Measurements from ENCODE around the gene ATP2C2. TPM values are rescaled to one million over a fixed set of nuclear protein-coding genes. Genes with fewer than 3 reads are reported as not detected.

Gene ATP2C2
- total RNA-seq, 1 donor from 2014 or later, result not detected

DNA sequence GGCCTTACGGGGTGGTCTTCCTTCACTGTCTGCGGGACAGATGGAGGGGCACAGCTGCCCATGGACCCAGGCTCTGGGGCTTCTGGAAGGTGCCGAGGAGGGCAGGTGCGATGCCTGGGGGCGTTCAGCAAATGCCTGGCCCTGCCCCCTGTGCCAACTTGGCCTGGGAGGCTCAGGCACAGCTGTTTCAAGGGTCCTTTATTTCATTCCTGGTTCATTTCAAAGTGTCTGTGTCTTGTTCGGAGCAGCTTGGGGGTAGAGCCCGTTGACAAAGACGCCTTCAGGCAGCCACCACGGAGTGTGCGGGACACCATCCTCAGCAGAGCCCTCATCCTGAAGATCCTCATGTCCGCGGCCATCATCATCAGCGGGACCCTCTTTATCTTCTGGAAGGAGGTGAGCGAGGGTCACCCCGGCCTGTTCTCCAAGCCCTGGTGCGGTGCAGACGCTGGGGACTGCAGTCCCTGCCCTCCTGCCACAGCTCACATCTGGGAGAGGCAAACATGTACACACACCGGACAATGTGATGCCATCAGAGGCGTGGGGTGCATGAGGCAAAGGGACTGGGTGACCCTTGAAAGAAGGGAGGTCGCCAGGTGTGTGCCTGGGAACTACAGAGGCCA, 92.2 kb downstream of the ATP2C2 start:
- peak; percentile 47 for DNase-seq (ENCODE audit: low spot score)
- intact Hi-C loops (cut with DNase I), result no loop called here

DNA sequence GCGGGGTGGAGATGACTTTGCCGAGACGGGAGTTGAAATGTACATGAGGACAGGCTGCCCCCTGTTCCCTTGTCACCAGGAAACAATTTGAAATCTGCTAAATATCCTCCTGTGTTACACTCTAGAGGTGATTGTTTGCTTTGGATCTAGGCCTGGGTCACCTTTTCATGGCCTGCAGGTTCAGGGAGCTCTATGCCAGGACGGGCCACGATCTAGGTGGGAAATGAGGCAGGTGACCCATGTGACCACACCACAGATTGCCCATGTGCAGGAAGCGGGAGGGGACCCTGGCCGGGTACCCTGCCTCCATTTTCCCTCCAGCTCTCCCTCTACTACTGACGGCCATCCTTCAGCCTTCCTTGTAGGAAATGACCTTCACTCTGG, 92.7 kb downstream of the ATP2C2 start:
- DNase-seq (ENCODE audit: low spot score), result peak; percentile 9
- intact Hi-C loops (cut with DNase I), result no loop called here

DNA sequence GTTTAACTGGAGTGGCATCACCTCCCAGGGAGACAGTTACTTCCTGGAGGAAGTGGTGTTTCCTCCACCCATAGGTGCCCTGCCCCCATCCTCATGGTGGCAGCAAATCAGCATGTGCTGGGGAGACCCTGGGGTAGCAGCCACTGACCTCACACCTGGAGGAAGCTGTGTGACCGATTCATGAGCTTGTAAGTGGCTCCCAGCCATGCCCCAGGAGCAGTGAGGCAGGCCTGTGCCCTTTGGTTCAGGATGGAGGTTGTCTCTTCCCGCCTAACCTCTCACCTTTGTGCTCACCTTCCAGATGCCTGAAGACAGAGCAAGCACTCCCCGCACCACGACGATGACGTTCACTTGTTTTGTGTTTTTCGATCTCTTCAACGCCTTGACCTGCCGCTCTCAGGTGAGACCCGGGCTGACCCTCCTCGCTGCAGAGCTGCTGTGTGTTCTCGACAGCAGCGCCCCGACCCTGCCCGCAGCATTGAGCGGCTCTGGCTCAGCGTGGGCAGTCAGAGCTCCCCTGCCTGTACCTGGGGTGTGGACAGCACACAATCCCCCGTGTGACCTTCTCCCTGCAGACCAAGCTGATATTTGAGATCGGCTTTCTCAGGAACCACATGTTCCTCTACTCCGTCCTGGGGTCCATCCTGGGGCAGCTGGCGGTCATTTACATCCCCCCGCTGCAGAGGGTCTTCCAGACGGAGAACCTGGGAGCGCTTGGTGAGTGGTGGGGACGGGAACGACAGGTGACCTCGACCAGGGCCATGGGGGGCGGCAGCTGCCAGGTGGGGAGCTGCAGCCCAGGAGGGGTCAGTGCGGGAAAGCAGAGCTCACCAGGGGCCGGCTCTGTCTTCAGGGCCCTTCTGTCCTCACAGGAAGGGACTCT, 93.3 kb downstream of the ATP2C2 start:
- peak; percentile 59 for DNase-seq (ENCODE audit: low spot score)
- intact Hi-C loops (cut with DNase I), result no loop called here

DNA sequence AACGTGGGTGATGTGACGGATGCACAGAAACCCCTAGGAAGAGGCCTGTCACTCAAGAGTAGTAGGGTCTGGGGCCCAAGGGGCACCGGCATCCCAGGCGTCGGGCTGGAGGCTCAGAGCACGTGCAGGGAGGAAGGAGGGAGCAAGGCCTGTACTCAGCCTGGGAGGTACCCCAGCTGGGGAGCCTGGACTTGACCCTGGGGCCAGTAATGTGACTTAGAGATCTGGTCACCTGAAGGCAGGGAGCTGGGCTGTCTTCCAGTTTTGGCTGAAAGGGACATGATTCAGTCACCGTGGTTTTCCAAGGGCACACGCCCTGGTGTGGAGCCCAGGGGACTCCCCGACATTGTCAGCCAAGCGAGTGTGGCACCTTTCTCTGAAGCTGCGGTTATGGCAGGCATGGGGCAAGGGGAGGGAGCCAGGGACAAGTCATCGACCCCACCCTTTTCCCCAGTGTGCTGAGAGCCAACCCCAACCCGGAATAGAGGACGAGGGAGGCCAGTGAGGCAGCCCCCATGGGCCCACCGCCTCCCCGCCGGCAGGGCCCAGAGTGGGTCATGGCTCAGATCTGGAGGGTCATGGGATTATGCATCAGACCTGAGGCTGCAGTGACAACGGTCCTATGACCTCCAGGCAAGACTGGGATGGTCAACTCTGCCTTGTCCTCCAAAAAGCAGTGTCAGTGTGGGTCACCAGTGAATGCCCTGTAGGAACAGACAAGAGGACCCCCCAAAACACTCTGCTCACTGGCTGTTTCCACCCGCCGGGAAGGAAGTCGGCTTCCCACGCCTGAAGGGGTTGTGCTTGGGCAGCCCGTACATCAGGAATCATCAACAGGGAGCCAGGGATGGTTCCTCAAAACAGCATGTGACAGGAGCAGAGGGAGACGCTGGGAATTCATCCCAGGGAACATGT, 94.2 kb downstream of the ATP2C2 start:
- intact Hi-C loops (cut with DNase I), result no loop called here
- DNase-seq (ENCODE audit: low spot score), result peak; percentile 36

DNA sequence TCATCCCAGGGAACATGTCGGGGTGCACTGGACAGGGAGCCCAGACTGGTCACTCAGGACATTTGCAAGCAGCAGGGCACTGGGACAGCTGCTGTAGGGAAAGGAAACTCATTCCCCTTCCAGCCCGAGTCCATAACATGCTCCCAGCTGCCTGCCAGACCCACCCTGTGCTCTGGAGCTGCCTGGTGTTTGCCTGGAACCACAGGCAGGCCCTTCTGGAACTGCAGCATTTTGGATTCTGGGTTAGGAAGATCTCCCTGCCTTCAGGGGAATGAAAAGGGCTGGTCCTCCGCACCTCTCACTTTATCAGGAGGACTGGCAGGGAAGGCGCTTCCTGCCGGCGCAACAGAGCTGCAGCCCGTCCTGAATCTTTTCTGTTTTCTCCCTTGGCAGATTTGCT, 94.9 kb downstream of the ATP2C2 start:
- peak; percentile 47 for DNase-seq (ENCODE audit: low spot score)

DNA sequence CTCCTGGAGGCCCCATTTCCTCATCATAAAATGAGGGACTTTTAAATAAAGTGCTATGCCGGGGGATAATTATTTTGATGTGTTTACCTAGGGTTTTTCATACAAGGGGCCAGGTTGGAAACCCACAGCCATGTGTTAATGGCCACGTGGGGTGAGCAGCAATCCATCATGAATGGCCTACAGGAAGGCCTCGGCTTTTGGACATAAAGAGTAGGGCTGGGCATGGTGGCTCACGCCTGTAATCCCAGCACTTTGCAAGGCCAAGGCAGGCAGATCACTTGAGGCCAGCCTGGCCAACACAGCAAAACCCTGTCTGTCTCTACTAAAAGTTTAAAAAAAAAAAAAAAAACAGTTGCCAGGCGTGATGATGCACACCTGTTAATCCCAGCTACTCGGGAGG, 95.8 kb downstream of the ATP2C2 start:
- intact Hi-C loops (cut with DNase I), result no loop called here
- DNase-seq (ENCODE audit: low spot score), result no peak

More for the DNA sequence above, 94.9 kb downstream of the ATP2C2 start:
- intact Hi-C loops (cut with DNase I), result no loop called here

DNA sequence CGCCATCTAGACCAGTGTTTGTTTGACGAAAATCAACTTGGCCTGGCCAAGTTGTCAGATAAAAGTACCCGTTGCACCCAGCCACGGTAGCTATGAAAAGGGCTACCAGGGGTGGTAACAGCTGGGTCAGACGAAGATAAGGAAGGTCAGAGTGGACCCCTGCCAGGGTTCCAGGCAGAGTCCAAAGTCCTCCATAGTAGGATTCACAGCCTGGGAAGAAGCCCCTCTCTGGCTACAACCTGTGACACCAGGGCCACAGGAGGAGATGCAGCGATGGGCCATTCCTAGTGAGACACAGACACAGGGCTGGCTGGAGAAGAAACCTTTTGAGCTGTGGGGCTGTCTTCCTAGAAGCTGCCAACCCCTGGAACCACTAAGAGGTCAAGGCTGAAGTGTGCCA, 96.8 kb downstream of the ATP2C2 start:
- peak; percentile 33 for DNase-seq (ENCODE audit: low spot score)
- intact Hi-C loops (cut with DNase I), result no loop called here

DNA sequence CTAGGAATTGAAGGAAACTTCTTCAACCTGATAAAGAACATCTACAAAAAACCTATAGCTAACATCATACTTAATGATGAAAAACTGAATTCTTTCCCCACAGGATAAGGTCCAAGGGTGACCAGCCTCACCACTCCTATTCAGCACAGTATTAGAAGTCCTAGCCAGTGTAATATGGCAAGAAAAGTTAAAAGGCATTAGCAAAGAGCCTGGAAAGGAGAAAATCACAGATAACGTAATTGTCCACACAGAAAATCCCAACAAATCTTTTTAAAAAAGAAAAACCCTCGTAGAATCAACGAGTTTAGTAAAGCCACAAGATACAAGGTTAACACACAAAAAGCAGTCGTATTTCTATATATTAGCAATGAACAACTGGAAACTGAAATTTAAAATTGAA, 98.4 kb downstream of the ATP2C2 start:
- intact Hi-C loops (cut with DNase I), result no loop called here

DNA sequence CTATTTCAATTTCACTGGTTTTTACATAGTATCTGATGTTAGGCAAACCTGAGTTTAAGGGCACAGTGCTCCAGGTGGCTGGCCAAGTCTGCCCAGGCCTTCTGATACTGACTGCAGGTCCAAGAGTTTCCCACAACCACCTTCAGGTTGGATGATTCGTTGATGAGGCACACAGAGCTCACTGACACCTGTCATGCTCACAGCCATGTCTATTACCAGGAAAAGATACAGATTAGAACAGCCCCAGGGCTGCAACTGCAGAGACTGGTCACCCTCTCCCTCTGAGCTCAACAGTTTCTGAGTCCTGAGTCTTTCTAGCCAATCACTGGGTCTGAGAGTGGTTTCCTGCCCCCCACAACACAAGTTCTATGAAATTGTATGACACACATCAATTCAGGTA, 98.9 kb downstream of the ATP2C2 start:
- intact Hi-C loops (cut with DNase I), result no loop called here
- DNase-seq (ENCODE audit: low spot score), result peak; percentile 17

More for the DNA sequence above, 98.4 kb downstream of the ATP2C2 start:
- DNase-seq (ENCODE audit: low spot score), result no peak

DNA sequence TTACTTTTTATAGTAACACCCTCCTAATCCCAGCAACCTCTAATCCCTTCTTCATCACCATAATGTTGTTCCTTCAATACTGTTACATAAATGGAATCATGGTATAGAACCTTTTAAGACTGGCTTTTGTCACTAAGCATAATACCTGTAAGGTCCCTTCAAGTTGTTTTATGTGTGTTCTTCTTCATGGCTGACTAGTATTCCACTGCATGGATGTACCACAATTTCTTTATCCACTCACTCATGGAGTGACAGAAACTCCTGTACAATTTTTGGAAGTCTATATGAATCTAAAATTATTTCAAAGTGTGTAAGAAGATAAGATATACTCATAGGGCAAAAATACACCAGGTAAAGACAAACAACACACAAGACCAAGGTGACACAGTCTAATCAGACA, 99.4 kb downstream of the ATP2C2 start:
- intact Hi-C loops (cut with DNase I), result no loop called here
- DNase-seq (ENCODE audit: low spot score), result no peak

DNA sequence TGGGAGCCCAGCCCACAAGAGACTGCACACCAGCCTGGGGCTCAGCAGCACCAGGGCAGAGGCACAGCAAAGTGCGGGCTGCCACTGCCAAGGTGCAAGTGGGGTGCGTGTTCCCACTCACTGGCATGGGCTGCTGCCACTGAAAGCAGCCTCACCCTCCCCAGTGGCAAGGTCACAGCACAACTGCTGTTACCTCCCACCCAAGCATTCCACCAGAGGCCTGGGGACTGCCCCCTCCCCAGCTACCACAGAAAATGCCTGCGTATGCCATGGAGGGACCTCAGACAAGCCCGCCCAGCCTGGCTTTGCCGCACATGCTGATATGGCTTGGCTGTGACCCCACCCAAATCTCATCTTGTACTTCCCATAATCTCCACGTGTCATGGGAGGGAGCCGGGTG, 103.0 kb downstream of the ATP2C2 start:
- intact Hi-C loops (cut with DNase I), result no loop called here
- no peak for DNase-seq (ENCODE audit: low spot score)

DNA sequence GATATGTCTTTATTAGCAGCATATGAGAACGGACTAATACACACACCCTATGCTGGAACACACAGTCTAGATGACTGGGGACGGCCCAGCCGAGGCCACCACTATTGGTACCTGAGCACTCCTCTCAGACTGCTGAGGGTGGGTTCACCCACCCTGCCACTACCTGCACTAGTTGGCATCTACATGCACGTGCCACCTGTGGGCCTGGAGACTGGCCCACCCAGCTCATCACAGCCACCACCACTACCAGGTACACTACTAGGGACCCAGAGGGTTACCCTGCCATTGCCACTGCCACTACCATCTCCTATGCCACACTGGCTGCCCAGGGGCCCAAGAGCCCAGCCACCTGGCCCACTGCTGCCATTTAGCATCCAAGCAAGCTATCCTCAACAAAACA, 103.6 kb downstream of the ATP2C2 start:
- DNase-seq (ENCODE audit: low spot score), result no peak
- intact Hi-C loops (cut with DNase I), result no loop called here

DNA sequence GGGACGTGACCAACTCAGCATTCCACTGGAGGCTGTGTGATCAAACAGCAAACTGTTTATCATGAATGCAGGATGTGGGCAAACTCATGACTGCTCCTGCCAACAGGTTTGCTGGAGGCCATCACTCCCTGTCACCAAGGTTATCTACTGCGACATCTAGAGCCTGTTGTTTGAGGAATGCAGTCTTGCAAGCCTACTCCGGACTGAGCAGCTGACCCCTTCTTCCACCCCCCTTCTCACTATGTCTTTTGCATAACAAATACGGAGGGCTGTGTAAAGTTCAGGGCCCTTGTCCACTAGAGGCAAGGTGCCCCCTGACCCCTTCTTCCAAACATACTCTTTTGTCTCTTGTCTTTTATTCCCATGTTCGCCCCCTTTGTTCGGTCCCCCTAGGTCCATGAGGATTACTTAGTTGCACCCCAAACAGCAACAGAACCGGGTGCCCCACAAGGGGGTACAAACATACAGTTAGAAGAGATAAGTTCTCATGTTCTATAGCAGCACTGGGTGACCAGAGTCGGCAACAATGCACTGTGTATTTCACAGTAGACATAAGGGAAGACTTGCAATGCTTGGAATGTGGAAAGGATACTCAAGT, 107.4 kb downstream of the ATP2C2 start:
- intact Hi-C loops (cut with DNase I), result no loop called here
- no peak for DNase-seq (ENCODE audit: low spot score)

DNA sequence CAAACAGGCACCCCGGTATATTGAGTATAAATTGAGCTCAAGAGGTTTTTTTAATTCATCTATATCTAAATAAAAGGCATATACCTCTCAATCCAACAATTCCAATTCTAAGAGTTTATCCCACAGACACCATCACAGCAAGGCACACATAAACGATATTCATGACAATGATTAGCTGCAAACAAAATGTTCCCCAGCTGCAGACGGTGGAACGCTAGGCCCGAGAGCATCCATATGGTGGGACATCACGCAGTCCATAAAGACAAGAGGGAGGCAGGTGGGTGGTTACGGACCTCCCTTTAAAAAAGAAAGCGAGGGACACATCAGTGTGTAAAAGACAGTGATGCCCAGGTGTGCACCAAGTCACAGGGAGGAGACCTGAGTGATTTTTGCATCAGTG, 108.1 kb downstream of the ATP2C2 start:
- DNase-seq (ENCODE audit: low spot score), result no peak
- intact Hi-C loops (cut with DNase I), result no loop called here

DNA sequence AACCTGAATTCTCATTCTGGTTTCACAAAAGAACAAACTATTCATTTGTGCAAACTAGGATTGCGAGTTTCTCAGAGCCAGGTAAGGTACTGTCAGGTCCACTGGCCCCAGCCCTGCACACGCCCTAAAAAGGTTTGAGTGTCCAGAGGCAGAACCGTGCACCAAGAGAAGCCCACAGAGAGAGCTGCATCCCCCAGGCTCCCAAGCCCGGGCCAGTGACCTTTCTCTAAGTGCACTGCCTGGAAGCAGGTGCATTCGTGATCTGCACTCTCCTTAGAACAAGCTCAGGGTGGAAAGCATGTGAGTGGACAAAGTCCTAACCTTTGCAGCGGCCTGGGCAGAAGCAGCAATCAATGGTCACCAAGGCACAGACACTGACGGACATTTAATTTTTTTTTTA, 109.3 kb downstream of the ATP2C2 start:
- no peak for DNase-seq (ENCODE audit: low spot score)
- intact Hi-C loops (cut with DNase I), result no loop called here

DNA sequence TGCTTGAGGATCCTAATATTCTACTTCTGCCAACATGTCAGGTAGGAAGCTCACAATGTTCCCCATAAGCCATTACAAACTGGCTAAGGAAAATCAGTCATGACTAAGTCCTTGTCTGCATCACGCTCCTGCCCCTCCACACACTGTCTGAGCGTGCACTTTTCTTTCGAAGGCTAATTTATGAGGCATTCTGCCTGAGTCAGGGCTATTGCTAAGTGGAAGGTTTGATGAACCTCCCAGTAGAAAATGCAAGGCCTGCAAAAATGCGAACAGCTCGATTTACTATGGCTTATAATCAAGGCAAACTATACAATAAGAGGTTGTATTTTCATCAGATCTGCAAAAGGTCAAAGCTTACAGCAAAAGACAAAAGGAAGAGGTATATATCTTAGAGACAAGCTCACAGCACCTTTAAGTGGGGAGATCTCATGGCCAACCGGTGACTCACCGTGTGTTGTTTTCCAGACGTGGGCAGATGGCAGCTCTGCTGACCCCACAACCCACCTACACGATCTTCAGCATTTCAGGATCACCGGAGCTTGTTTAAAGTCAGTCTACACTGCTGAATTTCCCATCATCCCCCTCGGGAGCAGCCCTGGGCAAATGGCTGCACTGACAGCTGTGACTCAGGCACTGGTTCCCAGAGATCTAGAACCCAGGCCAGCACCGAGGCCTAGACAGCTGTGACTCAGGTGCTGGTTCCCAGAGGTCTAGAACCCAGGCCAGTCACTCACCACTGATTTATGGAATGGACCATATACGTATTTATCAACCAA, 110.0 kb downstream of the ATP2C2 start:
- intact Hi-C loops (cut with DNase I), result no loop called here
- no peak for DNase-seq (ENCODE audit: low spot score)

DNA sequence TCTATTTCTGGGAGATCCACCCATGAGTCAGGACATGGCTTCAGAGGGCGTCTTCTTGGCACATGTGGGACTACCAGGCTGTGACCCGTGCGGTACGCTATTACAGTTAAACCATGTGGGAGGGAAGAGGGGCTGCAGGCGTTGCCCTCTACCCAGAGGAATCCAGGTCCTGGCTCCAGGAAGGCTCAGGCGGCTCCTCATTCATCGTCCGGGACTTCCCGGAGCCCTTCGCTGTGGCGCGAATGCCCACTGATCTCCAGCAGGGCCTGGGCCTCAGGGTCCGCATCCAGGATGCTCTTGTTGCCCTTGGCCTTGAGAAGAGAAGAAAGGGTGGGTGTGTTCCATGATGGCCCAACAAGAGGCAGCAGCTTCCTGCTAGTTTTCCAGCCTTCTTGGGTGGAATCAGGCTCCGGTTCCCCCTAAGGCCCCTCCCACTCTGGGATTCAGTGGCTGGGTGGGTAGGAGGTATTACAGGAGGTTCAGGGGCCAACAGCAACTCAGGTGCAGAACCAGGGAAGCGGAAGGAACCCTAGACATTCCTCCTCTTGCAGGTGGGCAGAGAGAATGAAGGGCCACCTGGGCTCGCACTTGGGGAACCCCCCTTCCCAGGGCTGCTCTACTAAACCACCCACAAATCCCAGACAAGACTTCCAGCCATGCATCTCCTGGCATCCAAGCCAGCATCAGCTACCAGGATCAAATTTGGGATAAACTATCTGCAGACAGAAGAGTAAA, 111.5 kb downstream of the ATP2C2 start:
- intact Hi-C loops (cut with DNase I), result loop anchor here (10.0 kb wide), 4 partner anchors 295 to 655 kb away; partner anchors contain the start of genes NECAB2 and TAF1C
- no peak for DNase-seq (ENCODE audit: low spot score)

DNA sequence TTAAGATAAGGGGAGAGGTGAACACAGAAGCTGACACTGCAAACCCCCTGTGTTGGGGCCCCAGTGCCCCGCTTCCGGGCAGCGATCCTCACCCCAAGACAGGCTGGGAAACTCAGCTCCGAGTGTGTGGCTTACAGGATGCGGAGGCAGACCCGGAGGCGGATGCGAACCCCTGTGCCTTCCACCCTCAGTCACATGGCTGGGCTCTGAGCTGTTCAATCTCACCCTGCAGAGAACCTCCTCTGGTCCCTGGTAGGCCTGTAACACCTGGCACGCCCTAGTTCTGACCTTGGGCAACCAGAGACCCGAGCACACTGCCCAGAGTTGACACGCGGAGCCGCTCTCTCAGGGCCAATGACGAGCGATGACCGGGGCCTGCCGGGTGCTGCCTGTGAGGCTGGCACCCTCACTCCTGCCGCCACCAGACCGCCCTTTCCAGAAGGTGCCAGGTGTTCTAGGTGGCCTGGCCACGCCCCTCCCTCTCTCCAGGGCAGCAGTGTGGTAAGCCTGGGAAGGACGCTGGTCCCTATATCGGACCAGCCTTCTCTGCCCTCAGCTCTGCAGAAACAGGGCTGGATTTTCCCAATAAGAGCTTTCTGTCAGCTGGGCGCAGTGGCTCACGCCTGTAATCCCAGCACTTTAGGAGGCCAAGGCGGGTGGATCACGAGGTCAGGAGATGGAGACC, 112.9 kb downstream of the ATP2C2 start:
- intact Hi-C loops (cut with DNase I), result loop anchor here (10.0 kb wide), 4 partner anchors 296 to 656 kb away; partner anchors contain the start of genes NECAB2 and TAF1C
- DNase-seq (ENCODE audit: low spot score), result no peak

Data from cardiac septum (tissue), 1 donor.